HEK293T (cell line): ENCODE data around the gene SHROOM4.

Experiments
- BHLHE40 ChIP-seq: fragments of 450-650 bp; IDR thresholded peaks from 2 replicates; pipeline ENCODE4 v1.6.1; 2016; ENCODE audit warnings: mild to moderate bottlenecking, moderate library complexity, borderline replicate concordance
- CTBP1 ChIP-seq: fragments of 450-650 bp; IDR thresholded peaks from 2 replicates; pipeline ENCODE4 v1.6.1; 2016; ENCODE audit warnings: borderline replicate concordance
- ELF4 ChIP-seq: fragments of 450-650 bp; IDR thresholded peaks from 2 replicates; pipeline ENCODE4 v1.6.1; 2017; ENCODE audit warnings: antibody characterized with exemption
- FOXA1 ChIP-seq: fragments of 450-650 bp; IDR thresholded peaks from 2 replicates; pipeline ENCODE4 v1.6.1; 2016; ENCODE audit warnings: mild to moderate bottlenecking
- FOXK2 ChIP-seq: fragments of 450-650 bp; IDR thresholded peaks from 2 replicates; pipeline ENCODE4 v1.6.1; 2016; ENCODE audit warnings: mild to moderate bottlenecking
- HDGF ChIP-seq: fragments of 450-650 bp; IDR thresholded peaks from 2 replicates; pipeline ENCODE4 v1.6.1; 2017; ENCODE audit warnings: antibody characterized with exemption, borderline replicate concordance
- L3MBTL2 ChIP-seq: fragments of 450-650 bp; conservative IDR thresholded peaks from 2 replicates; pipeline ENCODE4 v1.6.1; 2016; ENCODE audit warnings: mild to moderate bottlenecking
- NFRKB ChIP-seq: fragments of 450-650 bp; IDR thresholded peaks from 2 replicates; pipeline ENCODE4 v1.6.1; 2016; ENCODE audit warnings: mild to moderate bottlenecking, moderate library complexity
- SP1 ChIP-seq: fragments of 450-650 bp; IDR thresholded peaks from 2 replicates; pipeline ENCODE4 v1.6.1; 2017
- TARDBP ChIP-seq: fragments of 450-650 bp; IDR thresholded peaks from 2 replicates; pipeline ENCODE4 v1.6.1; 2016
- ZNF384 ChIP-seq: fragments of 450-650 bp; IDR thresholded peaks from 2 replicates; pipeline ENCODE4 v1.6.1; 2016

- TF ChIP-seq SP1 (no peak), FOXK2 (no peak), TARDBP (no peak), BHLHE40 (no peak), ZNF384 (no peak), FOXA1 (no peak), NFRKB (no peak), HDGF (no peak), L3MBTL2 (no peak), CTBP1 (no peak), ELF4 (no peak)
These were observed 95.2 kb downstream of the SHROOM4 start for GRCh38 chrX:50718776-50719175.
